ENCODE results near the gene SPTBN1. TPM values are rescaled to one million over a fixed set of nuclear protein-coding genes. Genes with fewer than 3 reads are reported as not detected.

Gene SPTBN1
- total RNA-seq, 1 donor from 2014 or later, result 214 TPM

GRCh38 chr2:54555318-54555837 is 99.3 kb downstream of the SPTBN1 start:
- H3K27ac Mint-ChIP-seq, result peak overlapping the region; percentile 90
- no peak for TF ChIP-seq CTCF (conservative IDR thresholded peaks at IDR 0.05)
- peak overlapping the region; percentile 6 for H3K4me3 Mint-ChIP-seq
- no peaks in the 10 kb centered on the region for H3K36me3 Mint-ChIP-seq
- H3K9me3 Mint-ChIP-seq, result no peaks in the 10 kb centered on the region
- peaks cover 51% of the 10 kb centered on the region for H3K4me1 Mint-ChIP-seq (ENCODE audit: unreplicated experiment)
- H3K27me3 Mint-ChIP-seq, result no peaks in the 10 kb centered on the region
- DNase-seq (ENCODE audit: extremely low spot score, unreplicated experiment), result no peak

GRCh38 chr2:54556621-54557121 is 100.5 kb downstream of the SPTBN1 start:
- no peak for DNase-seq (ENCODE audit: extremely low spot score, unreplicated experiment)
- no peaks in the 10 kb centered on the region for H3K36me3 Mint-ChIP-seq
- peak overlapping the region; percentile 86 for H3K4me3 Mint-ChIP-seq
- H3K9me3 Mint-ChIP-seq, result no peaks in the 10 kb centered on the region
- H3K4me1 Mint-ChIP-seq (ENCODE audit: unreplicated experiment), result peaks cover 56% of the 10 kb centered on the region
- no peak for TF ChIP-seq CTCF (conservative IDR thresholded peaks at IDR 0.05)
- no peaks in the 10 kb centered on the region for H3K27me3 Mint-ChIP-seq
- H3K27ac Mint-ChIP-seq, result peak overlapping the region; percentile 90

- no peaks in the 10 kb centered on the region for H3K9me3 Mint-ChIP-seq
- peaks cover 4% of the 10 kb centered on the region for H3K36me3 Mint-ChIP-seq
- peak overlapping the region; percentile 90 for H3K27ac Mint-ChIP-seq
- H3K27me3 Mint-ChIP-seq, result no peaks in the 10 kb centered on the region
- peaks cover 58% of the 10 kb centered on the region for H3K4me1 Mint-ChIP-seq (ENCODE audit: unreplicated experiment)
- no peak for TF ChIP-seq CTCF (conservative IDR thresholded peaks at IDR 0.05)
- DNase-seq (ENCODE audit: extremely low spot score, unreplicated experiment), result no peak
- peak overlapping the region; percentile 86 for H3K4me3 Mint-ChIP-seq
These were observed 101.1 kb downstream of the SPTBN1 start for GRCh38 chr2:54557211-54557600.

- peak overlapping the region; percentile 90 for H3K27ac Mint-ChIP-seq
- no peaks in the 10 kb centered on the region for H3K9me3 Mint-ChIP-seq
- DNase-seq (ENCODE audit: extremely low spot score, unreplicated experiment), result peak; percentile 74
- peaks cover 59% of the 10 kb centered on the region for H3K4me1 Mint-ChIP-seq (ENCODE audit: unreplicated experiment)
- no peaks in the 10 kb centered on the region for H3K27me3 Mint-ChIP-seq
- peak; percentile 48 for TF ChIP-seq CTCF (conservative IDR thresholded peaks at IDR 0.05)
- H3K36me3 Mint-ChIP-seq, result peaks cover 5% of the 10 kb centered on the region
- H3K4me3 Mint-ChIP-seq, result peak overlapping the region; percentile 86
These were observed 101.6 kb downstream of the SPTBN1 start for GRCh38 chr2:54557601-54558187.

GRCh38 chr2:54558188-54559005 is 102.3 kb downstream of the SPTBN1 start:
- Mint-ChIP-seq H3K4me1 (ENCODE audit: unreplicated experiment) (peaks cover 59% of the 10 kb centered on the region), H3K4me3 (peak overlapping the region; percentile 89), H3K9me3 (no peaks in the 10 kb centered on the region), H3K36me3 (peaks cover 5% of the 10 kb centered on the region), H3K27me3 (no peaks in the 10 kb centered on the region), H3K27ac (peak overlapping the region; percentile 90)
- TF ChIP-seq CTCF (conservative IDR thresholded peaks at IDR 0.05), result no peak
- peak; percentile 83 for DNase-seq (ENCODE audit: extremely low spot score, unreplicated experiment)

Data from type B pancreatic cell (in vitro differentiated cells).